ENCODE measurements around the gene EPHB2.

DNA sequence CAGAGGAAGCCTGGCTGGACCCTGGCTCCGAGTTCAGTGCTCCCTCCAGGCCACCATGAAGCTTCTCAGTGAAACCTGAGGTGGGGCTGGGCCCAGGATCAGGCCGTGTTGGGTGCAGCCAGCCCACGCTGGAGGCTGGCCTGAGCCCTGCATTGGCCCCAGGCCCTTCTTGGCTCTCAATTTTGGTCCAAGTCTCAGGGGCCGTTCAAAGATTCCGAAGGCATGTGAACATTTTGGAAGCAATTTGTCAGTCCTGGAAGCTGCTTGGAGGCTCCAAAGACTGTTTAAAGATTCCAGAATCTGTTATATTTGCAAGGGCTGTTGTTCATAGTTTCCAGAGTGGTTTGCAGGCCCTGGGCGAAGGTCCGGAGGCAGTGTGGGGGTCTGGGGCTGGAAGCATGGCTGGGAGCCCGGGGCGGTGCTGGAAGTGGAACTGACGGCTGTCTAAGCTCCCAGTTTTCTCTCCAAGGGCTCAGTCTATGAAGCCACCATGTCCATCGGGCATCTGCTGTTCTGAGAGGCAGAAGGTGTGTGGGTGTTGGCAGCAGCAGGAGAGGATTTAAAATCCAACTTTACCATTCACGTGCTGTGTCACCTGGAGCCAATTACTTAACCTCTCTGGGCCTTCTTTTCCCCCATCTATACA is 104.9 kb downstream of the EPHB2 start:
- TF ChIP-seq, protein P1, sequence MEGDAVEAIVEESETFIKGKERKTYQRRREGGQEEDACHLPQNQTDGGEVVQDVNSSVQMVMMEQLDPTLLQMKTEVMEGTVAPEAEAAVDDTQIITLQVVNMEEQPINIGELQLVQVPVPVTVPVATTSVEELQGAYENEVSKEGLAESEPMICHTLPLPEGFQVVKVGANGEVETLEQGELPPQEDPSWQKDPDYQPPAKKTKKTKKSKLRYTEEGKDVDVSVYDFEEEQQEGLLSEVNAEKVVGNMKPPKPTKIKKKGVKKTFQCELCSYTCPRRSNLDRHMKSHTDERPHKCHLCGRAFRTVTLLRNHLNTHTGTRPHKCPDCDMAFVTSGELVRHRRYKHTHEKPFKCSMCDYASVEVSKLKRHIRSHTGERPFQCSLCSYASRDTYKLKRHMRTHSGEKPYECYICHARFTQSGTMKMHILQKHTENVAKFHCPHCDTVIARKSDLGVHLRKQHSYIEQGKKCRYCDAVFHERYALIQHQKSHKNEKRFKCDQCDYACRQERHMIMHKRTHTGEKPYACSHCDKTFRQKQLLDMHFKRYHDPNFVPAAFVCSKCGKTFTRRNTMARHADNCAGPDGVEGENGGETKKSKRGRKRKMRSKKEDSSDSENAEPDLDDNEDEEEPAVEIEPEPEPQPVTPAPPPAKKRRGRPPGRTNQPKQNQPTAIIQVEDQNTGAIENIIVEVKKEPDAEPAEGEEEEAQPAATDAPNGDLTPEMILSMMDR (IDR thresholded peaks at IDR 0.05; ENCODE audit: low read length) = no peak
- no peak for TF ChIP-seq EZH2 (optimal IDR thresholded peaks at IDR 0.05; ENCODE audit: low read depth, low read length)
- TF ChIP-seq EZH2phosphoT487 (IDR thresholded peaks at IDR 0.05; ENCODE audit: low read length) = no peak

All from MM.1S (cell line).